GM21529 (cell line): ENCODE results near the gene FFAR1.
"Not testable (repeated sequence)": the region's sequence is repeated elsewhere in the genome, so short reads cannot be mapped to it uniquely, and the experiment has no call there.

Experiments used
- ATAC-seq: cut with Tn5 transposase; IDR thresholded peaks from one replicate; pipeline ENCODE4 v1.9.1; 2021; ENCODE audit not compliant: unreplicated experiment

Gene FFAR1

DNA sequence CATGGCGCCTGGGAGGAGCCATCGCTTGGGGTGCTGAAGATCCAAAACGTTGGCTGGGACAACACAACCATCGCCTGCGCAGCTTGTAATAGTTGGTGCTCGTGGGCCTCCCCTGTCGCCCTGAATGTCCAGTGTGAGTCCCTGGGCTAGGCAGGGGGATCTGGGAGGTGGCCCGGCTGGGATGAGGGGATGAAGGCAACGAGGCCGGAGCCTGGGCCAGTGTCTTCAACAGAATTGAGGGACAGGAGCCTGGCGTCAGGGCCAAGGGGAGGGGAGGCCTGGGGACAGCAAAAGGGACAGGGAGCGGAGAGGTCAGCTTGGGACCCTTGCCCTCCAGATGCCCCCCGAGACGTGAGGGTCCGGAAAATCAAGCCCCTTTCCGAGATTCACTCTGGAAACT is 6.7 kb upstream of the FFAR1 start:
- ATAC-seq = no peak

GRCh38 chr19:35341565-35342225 is 6.0 kb upstream of the FFAR1 start:
- ATAC-seq = no peak

DNA sequence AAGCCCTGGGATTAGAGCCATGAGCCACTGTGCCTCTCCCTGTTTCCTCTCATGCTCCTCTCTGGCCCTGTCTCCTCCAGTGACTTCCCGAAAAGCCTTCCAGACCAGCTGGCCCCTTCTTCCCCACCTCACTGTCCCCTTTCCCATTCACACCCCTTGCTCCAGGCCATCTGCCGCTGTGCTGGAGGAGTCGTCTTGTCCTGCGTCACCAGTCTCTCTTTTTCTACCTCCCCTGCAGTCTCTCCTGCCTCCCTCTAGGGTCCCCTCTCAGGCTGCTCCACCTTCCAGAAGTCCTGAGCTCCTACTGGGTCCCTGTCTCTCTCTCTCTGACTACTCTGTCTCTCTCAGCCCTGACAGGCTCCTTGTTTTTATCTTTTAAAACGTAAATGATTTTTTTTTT is 5.3 kb upstream of the FFAR1 start:
- ATAC-seq = no peak

DNA sequence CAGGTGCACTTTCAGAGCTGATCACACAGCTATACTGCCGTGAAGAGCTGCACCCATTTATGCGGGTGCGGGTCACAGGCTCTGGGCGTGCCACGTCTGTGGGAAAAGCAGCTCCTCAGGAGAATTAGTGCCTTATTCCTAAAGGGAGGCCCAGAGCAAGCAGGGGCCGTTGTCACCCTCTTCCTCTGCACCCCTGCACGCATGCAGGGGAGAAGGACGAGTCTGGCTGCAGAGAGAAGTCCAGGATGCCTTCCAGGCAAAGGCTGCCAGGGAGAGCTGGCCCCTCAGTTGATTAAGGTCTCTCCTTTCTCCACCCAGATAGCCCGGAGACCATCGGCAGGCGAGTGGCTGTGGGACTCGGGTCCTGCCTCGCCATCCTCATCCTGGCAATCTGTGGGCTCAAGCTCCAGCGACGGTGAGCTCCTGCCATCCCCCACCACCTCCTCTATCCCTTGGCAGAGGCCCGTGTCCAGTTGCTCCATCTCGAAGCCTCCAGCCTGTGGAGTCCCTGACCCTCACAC is 3.1 kb upstream of the FFAR1 start:
- no peak for ATAC-seq

DNA sequence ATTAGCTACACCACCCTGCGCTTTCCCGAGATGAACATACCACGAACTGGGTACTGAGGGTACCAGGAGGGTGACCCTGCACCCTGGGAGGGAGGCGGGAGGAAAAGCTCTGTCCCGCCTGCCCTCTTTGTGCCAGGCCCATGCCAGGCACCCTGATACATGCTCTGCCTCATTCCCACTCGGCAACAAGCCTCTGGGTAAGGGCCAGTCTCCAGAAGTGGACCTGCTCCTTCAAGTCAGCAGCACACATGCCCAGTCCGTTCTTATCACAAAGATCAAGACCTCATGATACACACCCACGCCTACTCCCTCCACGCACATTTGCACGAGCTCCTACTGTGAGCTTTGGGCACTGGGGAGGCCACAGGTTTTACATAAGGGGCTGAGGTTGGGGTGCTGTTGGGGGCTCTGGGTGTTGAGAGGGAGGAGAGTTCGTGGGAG is 2.0 kb upstream of the FFAR1 start:
- no peak for ATAC-seq

GRCh38 chr19:35346193-35347052 is 1.3 kb upstream of the FFAR1 start:
- ATAC-seq = no peak

DNA sequence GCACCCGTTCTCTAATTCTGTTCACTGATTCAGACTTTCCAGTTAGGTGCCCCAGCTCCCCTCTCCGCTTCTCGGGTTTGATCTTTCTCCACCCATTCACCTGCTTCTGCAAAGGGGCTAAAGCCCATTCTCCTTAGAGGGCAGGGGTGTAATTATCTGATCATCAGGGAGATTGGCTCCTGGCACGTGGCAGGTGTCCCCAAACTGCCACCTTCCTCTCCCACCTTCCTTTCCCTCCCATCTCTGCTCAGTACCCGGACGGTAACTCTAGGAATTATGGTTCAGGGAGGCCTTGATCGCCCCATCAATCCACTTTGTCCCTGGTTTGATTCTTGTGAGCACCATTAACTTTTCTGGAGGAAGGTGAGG is 212 bp downstream of the FFAR1 start:
- ATAC-seq = no peak

- no peak for ATAC-seq
Observed at GRCh38 chr19:35348911-35349611, 1.4 kb downstream of the FFAR1 start.

GRCh38 chr19:35349614-35350521 is 2.2 kb downstream of the FFAR1 start:
- ATAC-seq = no peak

DNA sequence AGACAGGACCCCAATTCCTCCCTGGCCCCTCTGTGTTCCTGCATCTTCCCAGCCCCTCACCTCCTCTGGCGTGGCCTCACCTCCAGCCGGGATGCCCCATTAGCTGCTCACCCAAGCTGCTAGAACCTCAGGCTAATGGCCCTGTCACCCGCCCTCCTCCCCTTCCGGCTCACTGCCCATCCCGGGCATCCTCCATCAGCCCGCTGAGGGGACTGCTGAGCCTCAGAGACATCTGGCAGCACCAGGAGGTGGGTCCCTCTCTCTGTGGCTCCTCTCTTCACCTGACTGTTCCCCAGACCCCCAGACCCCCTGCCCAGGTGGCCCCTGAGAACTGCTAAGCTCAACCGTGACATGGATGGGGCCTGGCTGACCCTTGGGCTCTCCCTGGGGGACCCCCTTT is 2.9 kb downstream of the FFAR1 start:
- ATAC-seq = no peak

- ATAC-seq = no peak
Observed at GRCh38 chr19:35351411-35352176, 3.9 kb downstream of the FFAR1 start.

- ATAC-seq = no peak
Observed at GRCh38 chr19:35352177-35352447, 4.4 kb downstream of the FFAR1 start.

DNA sequence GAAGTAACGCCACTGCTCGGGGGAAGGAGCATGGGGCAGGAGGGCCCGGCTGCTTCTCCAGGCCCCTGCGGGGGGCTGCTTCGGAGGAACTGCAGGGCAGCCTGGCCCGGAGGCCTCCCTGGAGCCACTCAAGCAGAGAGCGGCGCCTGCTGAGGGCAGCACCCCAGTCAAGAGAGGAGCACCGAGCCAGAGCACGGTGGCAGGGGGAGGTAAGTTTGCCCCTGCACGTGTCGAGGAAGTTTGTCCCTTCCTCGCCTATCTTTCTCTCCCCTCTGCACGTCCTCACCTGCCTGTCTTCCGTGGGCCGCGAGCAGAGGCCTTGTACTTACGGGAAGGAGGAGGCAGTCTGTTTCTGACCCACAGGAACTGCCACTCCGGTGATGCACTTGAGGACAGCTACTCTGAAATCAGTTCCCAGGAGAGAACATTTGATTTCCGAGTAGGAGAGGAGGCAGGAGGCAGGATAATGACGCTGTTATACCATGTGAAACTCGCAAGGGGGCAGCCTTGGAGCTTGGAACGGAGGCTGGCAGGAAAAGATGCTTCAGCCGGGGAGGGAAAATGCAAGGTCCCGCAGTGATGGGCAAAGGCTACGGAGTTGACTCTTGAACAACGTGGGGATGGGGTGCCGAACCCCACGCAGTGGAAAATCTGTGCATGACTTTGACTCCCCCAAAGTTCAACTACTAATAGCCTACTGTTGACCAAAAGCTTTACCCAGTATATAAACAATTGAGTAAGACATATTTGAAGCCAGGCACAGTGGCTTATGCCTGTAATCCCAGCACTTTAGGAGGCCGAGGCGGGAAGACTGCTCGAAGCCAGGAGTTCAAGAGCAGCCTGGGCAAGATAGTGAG is 5.0 kb downstream of the FFAR1 start:
- no peak for ATAC-seq

DNA sequence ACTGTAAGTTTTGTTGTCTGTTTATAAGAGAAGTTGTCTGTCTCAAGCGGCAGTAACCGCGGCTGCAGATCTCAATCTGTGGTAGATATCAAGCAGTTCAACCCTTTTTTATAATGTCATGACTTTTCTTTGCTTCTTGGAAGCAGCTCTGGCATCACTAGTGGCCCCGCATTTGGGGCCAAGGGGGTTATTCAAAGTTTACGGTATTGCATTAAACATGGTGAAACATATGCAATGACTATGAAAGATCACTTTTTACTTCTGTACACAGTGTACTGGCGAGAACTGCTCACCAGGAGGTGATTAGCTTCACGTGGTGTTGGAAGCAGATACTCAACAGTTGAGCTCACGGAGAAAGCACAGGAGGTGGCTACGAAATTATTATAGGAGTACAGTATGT is 5.9 kb downstream of the FFAR1 start:
- ATAC-seq = no peak

DNA sequence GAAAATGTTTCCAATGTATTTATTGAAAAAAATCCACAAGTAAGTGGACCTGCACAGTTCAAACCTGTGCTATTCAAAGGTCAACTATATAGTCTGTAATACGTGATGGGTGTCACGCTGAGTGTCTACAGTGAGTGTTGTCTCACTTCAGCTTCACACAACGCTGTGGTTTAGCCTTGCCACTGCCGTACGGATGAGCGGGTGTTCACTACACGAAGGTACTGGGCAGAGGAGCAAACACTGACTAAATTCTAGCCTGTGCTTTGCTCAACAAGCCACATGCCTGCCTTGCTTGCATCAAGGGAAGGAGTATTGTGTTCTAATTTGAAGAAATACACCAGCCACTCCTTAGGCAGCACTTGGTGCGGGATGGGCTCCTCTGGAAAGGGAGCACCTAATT is 7.2 kb downstream of the FFAR1 start:
- no peak for ATAC-seq

DNA sequence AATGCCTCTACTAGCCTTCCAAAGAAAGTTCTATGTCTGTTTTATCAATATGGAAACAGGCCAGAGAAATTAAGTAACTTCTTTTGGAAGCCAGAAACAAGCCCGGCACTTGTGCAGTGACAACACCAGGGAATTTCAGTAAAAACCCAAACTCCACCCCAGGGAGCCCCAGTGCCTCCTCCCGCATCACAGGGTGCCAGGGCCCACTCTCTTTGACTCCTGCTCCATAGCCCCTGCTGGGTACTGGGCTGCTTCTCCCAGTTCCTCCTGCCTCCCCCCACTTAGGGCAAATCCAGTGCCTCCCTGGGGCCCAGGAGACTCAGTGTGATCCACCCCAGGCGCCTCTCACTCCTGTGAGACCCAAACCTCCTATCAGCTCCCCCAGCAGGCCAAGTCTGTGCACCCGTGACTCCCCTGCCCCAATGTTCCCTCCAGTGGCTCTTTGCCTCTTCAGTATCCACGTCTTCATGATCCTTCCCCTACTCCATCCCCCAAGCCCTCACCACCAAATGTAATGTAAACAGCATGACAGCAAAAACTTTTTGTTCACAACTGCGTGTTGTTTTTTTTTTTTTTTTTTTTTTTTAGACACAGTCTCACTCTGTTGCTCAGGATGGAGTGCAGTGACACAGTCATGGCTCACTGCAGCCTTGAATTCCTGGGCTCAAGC is 8.2 kb downstream of the FFAR1 start:
- ATAC-seq = no peak

- ATAC-seq = no peak
Observed at GRCh38 chr19:35357867-35358573, 10.3 kb downstream of the FFAR1 start, which contains the start of gene FFAR3. Gene FFAR3 (plus strand): TSS chr19:35358460. CDS start chr19:35358891, 431 bp downstream.

- ATAC-seq = not testable (repeated sequence)
Observed at GRCh38 chr19:35358834-35359233, 11.1 kb downstream of the FFAR1 start.
